ENCODE data around the gene SRGAP2C. TPM values are rescaled to one million over a fixed set of nuclear protein-coding genes. Genes with fewer than 3 reads are reported as not detected.
A peak's percentile ranks its signal among the peaks of the same experiment; 100 is the strongest.
"Not testable (repeated sequence)": the region's sequence is repeated elsewhere in the genome, so short reads cannot be mapped to it uniquely, and the experiment has no call there.

Gene SRGAP2C
- total RNA-seq, 2 donors from 2014 or later, result 19.1 to 23.5 TPM

- DNase-seq; H3K27me3 Mint-ChIP-seq (ENCODE audit: low read depth); H3K4me1 Mint-ChIP-seq (ENCODE audit: low read depth); H3K36me3 Mint-ChIP-seq (ENCODE audit: insufficient read depth in 2 of 2); H3K4me3 Mint-ChIP-seq; ATAC-seq (replicated peaks in 1 of 2); H3K9me3 Mint-ChIP-seq; H3K27ac Mint-ChIP-seq: not testable (repeated sequence)
These were observed 133.0 kb downstream of the SRGAP2C start for GRCh38 chr1:121317491-121318468.

- not testable (repeated sequence) for DNase-seq; H3K4me1 Mint-ChIP-seq (ENCODE audit: low read depth); H3K36me3 Mint-ChIP-seq (ENCODE audit: insufficient read depth in 2 of 2); H3K9me3 Mint-ChIP-seq; ATAC-seq (replicated peaks in 1 of 2); H3K27ac Mint-ChIP-seq; H3K4me3 Mint-ChIP-seq; H3K27me3 Mint-ChIP-seq (ENCODE audit: low read depth)
These were observed 133.9 kb downstream of the SRGAP2C start for GRCh38 chr1:121318687-121319086.

- not testable (repeated sequence) for H3K27me3 Mint-ChIP-seq (ENCODE audit: low read depth); H3K4me3 Mint-ChIP-seq; H3K9me3 Mint-ChIP-seq; H3K27ac Mint-ChIP-seq; ATAC-seq (replicated peaks in 1 of 2); DNase-seq; H3K4me1 Mint-ChIP-seq (ENCODE audit: low read depth); H3K36me3 Mint-ChIP-seq (ENCODE audit: insufficient read depth in 2 of 2)
These were observed 136.9 kb downstream of the SRGAP2C start for GRCh38 chr1:121321660-121322059.

GRCh38 chr1:121324726-121325125, 140.0 kb downstream of the SRGAP2C start:
- H3K4me1 Mint-ChIP-seq (ENCODE audit: low read depth); H3K27me3 Mint-ChIP-seq (ENCODE audit: low read depth); H3K36me3 Mint-ChIP-seq (ENCODE audit: insufficient read depth in 2 of 2); H3K27ac Mint-ChIP-seq; ATAC-seq (replicated peaks in 1 of 2); DNase-seq; H3K9me3 Mint-ChIP-seq; H3K4me3 Mint-ChIP-seq: not testable (repeated sequence)

- not testable (repeated sequence) for H3K27me3 Mint-ChIP-seq (ENCODE audit: low read depth); H3K9me3 Mint-ChIP-seq; H3K27ac Mint-ChIP-seq; H3K4me1 Mint-ChIP-seq (ENCODE audit: low read depth); DNase-seq; H3K4me3 Mint-ChIP-seq; H3K36me3 Mint-ChIP-seq (ENCODE audit: insufficient read depth in 2 of 2); ATAC-seq (replicated peaks in 1 of 2)
These were observed 147.4 kb downstream of the SRGAP2C start for GRCh38 chr1:121332141-121332540.

- H3K9me3 Mint-ChIP-seq; H3K4me3 Mint-ChIP-seq; H3K27ac Mint-ChIP-seq; H3K36me3 Mint-ChIP-seq (ENCODE audit: insufficient read depth in 2 of 2); H3K27me3 Mint-ChIP-seq (ENCODE audit: low read depth); DNase-seq; ATAC-seq (replicated peaks in 1 of 2); H3K4me1 Mint-ChIP-seq (ENCODE audit: low read depth): not testable (repeated sequence)
These were observed 148.1 kb downstream of the SRGAP2C start for GRCh38 chr1:121332599-121333562.

GRCh38 chr1:121337958-121338357, 153.2 kb downstream of the SRGAP2C start:
- not testable (repeated sequence) for H3K36me3 Mint-ChIP-seq (ENCODE audit: insufficient read depth in 2 of 2); H3K4me1 Mint-ChIP-seq (ENCODE audit: low read depth); H3K27ac Mint-ChIP-seq; H3K27me3 Mint-ChIP-seq (ENCODE audit: low read depth); H3K9me3 Mint-ChIP-seq; H3K4me3 Mint-ChIP-seq
- DNase-seq, result peak in 1 of 2 donors; percentile 0
- peak; percentile 96 to 98 for ATAC-seq (replicated peaks in 1 of 2)

- not testable (repeated sequence) for H3K4me1 Mint-ChIP-seq (ENCODE audit: low read depth); H3K4me3 Mint-ChIP-seq; H3K27me3 Mint-ChIP-seq (ENCODE audit: low read depth); H3K36me3 Mint-ChIP-seq (ENCODE audit: insufficient read depth in 2 of 2); DNase-seq; H3K9me3 Mint-ChIP-seq; H3K27ac Mint-ChIP-seq
- ATAC-seq (replicated peaks in 1 of 2), result peak; percentile 71 to 77
These were observed 154.8 kb downstream of the SRGAP2C start for GRCh38 chr1:121339611-121340010.

GRCh38 chr1:121343311-121343906, 158.6 kb downstream of the SRGAP2C start:
- ATAC-seq (replicated peaks in 1 of 2), result not testable (repeated sequence)

GRCh38 chr1:121344355-121344754, 159.6 kb downstream of the SRGAP2C start:
- H3K27me3 Mint-ChIP-seq (ENCODE audit: low read depth); H3K4me1 Mint-ChIP-seq (ENCODE audit: low read depth); H3K9me3 Mint-ChIP-seq; ATAC-seq (replicated peaks in 1 of 2); H3K4me3 Mint-ChIP-seq; DNase-seq; H3K27ac Mint-ChIP-seq; H3K36me3 Mint-ChIP-seq (ENCODE audit: insufficient read depth in 2 of 2): not testable (repeated sequence)

More at GRCh38 chr1:121343311-121343906, 158.6 kb downstream of the SRGAP2C start:
- not testable (repeated sequence) for H3K27ac Mint-ChIP-seq; H3K36me3 Mint-ChIP-seq (ENCODE audit: insufficient read depth in 2 of 2); H3K4me1 Mint-ChIP-seq (ENCODE audit: low read depth); H3K27me3 Mint-ChIP-seq (ENCODE audit: low read depth); H3K4me3 Mint-ChIP-seq; H3K9me3 Mint-ChIP-seq; DNase-seq

GRCh38 chr1:121346654-121347053, 161.9 kb downstream of the SRGAP2C start:
- not testable (repeated sequence) for H3K27me3 Mint-ChIP-seq (ENCODE audit: low read depth); DNase-seq; H3K27ac Mint-ChIP-seq; ATAC-seq (replicated peaks in 1 of 2); H3K36me3 Mint-ChIP-seq (ENCODE audit: insufficient read depth in 2 of 2); H3K9me3 Mint-ChIP-seq; H3K4me1 Mint-ChIP-seq (ENCODE audit: low read depth); H3K4me3 Mint-ChIP-seq

- H3K4me1 Mint-ChIP-seq (ENCODE audit: low read depth), result not testable (repeated sequence)
These were observed 162.7 kb downstream of the SRGAP2C start for GRCh38 chr1:121347476-121347875.

GRCh38 chr1:121348115-121348514, 163.3 kb downstream of the SRGAP2C start:
- not testable (repeated sequence) for H3K27ac Mint-ChIP-seq; DNase-seq; H3K4me3 Mint-ChIP-seq; H3K4me1 Mint-ChIP-seq (ENCODE audit: low read depth); ATAC-seq (replicated peaks in 1 of 2); H3K36me3 Mint-ChIP-seq (ENCODE audit: insufficient read depth in 2 of 2); H3K27me3 Mint-ChIP-seq (ENCODE audit: low read depth); H3K9me3 Mint-ChIP-seq

More at GRCh38 chr1:121347476-121347875, 162.7 kb downstream of the SRGAP2C start:
- H3K4me3 Mint-ChIP-seq; H3K36me3 Mint-ChIP-seq (ENCODE audit: insufficient read depth in 2 of 2); H3K9me3 Mint-ChIP-seq; DNase-seq; H3K27me3 Mint-ChIP-seq (ENCODE audit: low read depth); H3K27ac Mint-ChIP-seq; ATAC-seq (replicated peaks in 1 of 2): not testable (repeated sequence)

Measured in activated T-cell treated with anti-CD3 and anti-CD28 coated beads, Interleukin-2, amount 50 U/mL, for 72 hours (primary cell).